Astrocyte (in vitro differentiated cells and primary cell): ENCODE measurements around the gene COL11A2.

Experiments
- CTCF ChIP-seq: IDR thresholded peaks from 2 replicates; pipeline ENCODE4 v1.5.1; 2011; ENCODE audit warnings: low read depth, mild to moderate bottlenecking, inconsistent platforms, low read length, moderate library complexity; ENCODE audit not compliant: insufficient read depth
- EZH2 ChIP-seq: IDR thresholded peaks from 2 replicates; pipeline ENCODE4 v1.6.1; 2012; ENCODE audit warnings: mild to moderate bottlenecking, low read length, inconsistent platforms; ENCODE audit not compliant: insufficient read depth

- TF ChIP-seq CTCF = no peak
- TF ChIP-seq EZH2 = no peak
These were observed 17.5 kb downstream of the COL11A2 start for GRCh38 chr6:33174784-33175183.
